Left colon (tissue), 2 donors: ENCODE results near the gene AMT. TPM values are rescaled to one million over a fixed set of nuclear protein-coding genes. Genes with fewer than 3 reads are reported as not detected.

Experiments
- ATAC-seq: fragments of 200-7000 bp; cut with Tn5 transposase; one replicate; pipeline ENCODE4 v1.9.1; 2020; ENCODE audit warnings: mild to moderate bottlenecking, moderate library complexity
- DNase-seq, 2 donors: peaks; one replicate each; pipeline ENCODE4 v3.0.0-alpha.2; 2020
- intact Hi-C, 2 donors: fragments of 100-400 bp; cut with DNase I in 1 of 2; cut with micrococcal nuclease in 1 of 2; formaldehyde crosslinking; loops; one replicate each; pipeline versions ENCODE4 v1.11.2 to v1.14.0; 2022; cut with DNase I, micrococcal nuclease
- long read RNA-seq: library from polyadenylated mRNA; unstranded; transcript quantifications from one replicate; pipeline ENCODE4 v2.0.0, GENCODE V29; 2021
- total RNA-seq, 2 donors: library from RNA; stranded (reverse); fragmentation: NEBNext Ultra II Directional; extraction: Animal tissue kit (Norgen Biotek cat#: 25700); gene quantifications; one replicate each; pipeline ENCODE4 v1.2.1, GENCODE V29; 2021
- donor health status: DM: no; HTN: no; CAD: no.
- donor health status: DM: yes; HTN: yes; CAD: no.

AMT gene
- total RNA-seq = 10 to 100 TPM; 21.5 to 24.7 TPM
- long read RNA-seq, full-length matches to known transcripts = 89 of 99 reads
- long read RNA-seq, partial matches to known transcripts = 1 of 99 reads
- long read RNA-seq, other reads (novel, unspliced or antisense) = 9 of 99 reads

DNA sequence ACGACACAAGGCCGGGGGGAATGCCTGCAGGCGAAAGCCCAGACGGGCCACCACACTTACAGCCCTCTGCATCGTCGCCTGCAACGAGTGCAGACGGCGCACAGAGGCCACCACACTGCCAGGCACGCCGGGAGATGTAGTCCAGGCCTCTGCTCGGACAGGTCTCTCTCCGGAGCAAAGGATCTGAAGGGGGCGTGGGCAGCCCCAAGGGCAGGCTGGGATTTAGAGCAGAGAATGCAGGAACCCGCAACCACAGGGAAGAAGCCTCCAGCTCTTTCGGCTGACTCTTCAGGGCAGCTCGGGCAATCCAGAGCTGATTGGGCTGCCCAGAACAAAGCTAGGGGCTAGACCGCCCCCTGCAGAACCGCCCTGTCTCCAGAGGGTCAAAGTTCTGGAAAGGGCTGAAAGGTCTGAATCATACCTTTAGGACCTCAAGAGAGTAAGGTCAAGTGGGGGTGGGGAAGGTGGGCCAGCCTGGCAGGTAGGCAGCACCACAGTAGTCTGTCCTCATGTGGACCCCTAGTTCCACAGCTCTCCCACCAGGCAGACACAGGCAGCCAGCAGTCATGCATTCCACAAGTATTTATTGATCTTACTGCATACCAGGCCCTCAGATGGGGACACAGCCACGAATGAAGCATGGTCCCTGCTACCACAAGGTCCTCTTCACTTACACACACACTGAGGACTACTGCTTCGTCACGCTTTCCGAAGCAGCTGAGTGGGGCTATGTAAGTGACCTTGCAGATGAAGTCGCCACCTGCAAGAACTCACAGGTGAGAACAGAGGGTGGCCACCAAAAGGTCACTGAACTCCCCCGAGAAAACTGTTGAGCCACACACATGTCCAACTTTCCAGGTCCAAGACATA, at the start of gene AMT:
Gene AMT, minus strand, starts transcription at position 95 of the 870 bp plus-strand sequence. Its CDS starts 23 bp downstream, at position 72.
- peak; percentile 93 for ATAC-seq
- intact Hi-C loops = no loop called here
- DNase-seq = peak; percentile 64 to 75

DNA sequence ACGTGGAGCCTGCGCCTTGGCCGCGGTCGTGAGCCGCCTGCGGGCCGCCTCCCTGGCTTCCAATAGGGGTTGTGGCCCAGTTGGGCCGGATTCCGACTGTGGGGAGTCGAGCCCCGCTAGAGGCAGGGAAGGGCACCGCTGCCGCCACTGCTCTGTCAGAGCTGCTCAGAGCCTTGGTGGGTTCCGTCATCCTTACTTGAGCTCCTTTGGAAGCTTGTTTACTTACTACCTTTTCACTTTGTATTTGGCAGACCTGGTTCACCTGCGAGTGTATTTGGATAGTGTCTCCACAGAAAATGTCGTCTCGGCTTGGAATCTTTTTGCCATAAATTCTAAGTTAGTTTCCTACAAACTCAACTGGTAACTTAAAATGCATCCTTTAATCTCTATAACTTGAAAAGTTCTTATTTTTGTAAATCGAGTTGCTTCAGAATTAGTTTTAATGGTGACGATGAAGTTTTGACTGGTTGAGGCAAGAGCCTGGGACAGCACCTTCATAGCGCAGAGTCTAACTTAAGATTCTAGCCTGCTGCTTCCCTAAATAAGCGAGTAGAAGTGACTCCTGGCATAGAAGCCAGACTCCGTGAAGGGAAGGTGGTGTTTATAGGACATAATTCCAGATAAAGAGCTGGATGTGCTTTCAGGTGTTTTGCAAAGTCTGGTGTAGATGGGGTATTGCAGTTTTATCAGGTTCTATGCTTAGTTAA, 48.6 kb upstream of the AMT start:
- ATAC-seq = peak; percentile 22

GRCh38 chr3:49469936-49470713, 47.9 kb upstream of the AMT start, which contains the start of gene DAG1:
DAG1 (plus strand) TSS chr3:49470267; CDS start chr3:49510535, 40,268 bp downstream.
- DNase-seq (peak; percentile 99), ATAC-seq (peak; percentile 85)
- intact Hi-C loops = no loop called here

More for the DNA sequence above, 48.6 kb upstream of the AMT start:
- no peak for DNase-seq
- intact Hi-C loops = no loop called here

- intact Hi-C loops = no loop called here
- ATAC-seq = peak; percentile 41
Measured at GRCh38 chr3:49469037-49469935, 47.0 kb upstream of the AMT start.

DNA sequence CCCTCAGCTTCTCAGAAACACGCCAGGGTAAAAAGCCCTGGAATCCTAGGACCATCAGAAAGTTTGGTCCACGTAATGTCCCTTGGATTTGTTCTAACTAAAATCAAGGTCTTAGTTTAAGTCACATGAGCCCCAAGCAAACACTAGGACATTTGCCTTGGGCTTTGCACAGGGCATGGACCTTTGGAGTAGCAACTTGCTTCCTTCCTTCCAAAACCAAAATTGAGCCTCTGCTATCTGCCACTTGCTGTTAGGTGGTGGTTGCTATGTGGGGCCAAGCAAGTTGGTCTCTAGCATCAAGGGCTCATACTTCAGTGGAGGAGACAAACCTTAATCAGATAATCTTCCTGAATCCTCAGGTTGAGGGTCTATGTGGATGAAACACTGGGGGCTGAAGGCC, 43.8 kb upstream of the AMT start:
- intact Hi-C loops = no loop called here
- no peak for DNase-seq
- ATAC-seq = no peak

More at GRCh38 chr3:49469037-49469935, 47.0 kb upstream of the AMT start:
- peak; percentile 70 to 80 for DNase-seq

DNA sequence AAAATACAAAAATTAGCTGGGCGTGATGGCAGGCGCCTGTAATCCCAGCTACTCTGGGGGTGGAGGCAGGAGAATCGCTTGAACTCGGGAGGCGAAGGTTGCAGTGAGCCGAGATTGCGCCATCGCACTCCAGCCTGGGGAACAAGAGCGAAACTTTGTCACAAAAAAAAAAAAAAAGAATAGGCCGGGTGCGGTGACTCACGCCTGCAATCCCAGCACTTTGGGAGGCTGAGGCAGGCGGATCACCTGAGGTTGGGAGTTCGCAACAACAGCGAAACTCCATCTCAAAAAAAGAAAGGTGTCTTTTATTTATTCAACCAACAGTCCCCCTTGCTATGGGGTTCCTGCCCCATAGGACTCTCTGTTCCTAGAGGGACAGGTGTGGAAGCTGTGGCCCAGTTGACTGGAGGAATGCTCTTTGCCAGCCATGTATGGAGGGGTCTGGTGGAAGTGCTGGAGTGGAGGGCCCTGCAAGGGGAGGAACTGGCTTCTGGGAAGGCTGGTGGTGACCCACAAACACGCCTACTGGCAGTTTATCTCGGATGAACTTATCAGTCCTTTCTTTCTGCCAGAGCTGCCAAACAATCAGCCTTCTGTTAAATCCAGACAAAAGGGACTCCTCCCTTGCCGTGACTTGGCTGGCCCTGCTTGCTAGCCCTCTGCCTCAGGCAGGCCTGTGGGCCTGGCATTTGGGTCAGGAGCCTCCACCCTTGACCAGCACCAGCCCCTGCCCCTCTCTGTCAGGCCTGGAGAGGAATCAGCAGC, 43.2 kb upstream of the AMT start:
- intact Hi-C loops = no loop called here
- DNase-seq (no peak), ATAC-seq (no peak)

- no peak for DNase-seq
- intact Hi-C loops = no loop called here
- ATAC-seq = no peak
Measured at GRCh38 chr3:49462222-49462621, 39.9 kb upstream of the AMT start.

- DNase-seq (no peak), ATAC-seq (peak; percentile 55)
- intact Hi-C loops = no loop called here
Measured at GRCh38 chr3:49461443-49462171, 39.3 kb upstream of the AMT start.

GRCh38 chr3:49460956-49461355, 38.7 kb upstream of the AMT start:
- ATAC-seq (no peak), DNase-seq (no peak)
- intact Hi-C loops = no loop called here

- intact Hi-C loops = no loop called here
- DNase-seq (no peak), ATAC-seq (no peak)
Measured at GRCh38 chr3:49460188-49460890, 38.1 kb upstream of the AMT start.

DNA sequence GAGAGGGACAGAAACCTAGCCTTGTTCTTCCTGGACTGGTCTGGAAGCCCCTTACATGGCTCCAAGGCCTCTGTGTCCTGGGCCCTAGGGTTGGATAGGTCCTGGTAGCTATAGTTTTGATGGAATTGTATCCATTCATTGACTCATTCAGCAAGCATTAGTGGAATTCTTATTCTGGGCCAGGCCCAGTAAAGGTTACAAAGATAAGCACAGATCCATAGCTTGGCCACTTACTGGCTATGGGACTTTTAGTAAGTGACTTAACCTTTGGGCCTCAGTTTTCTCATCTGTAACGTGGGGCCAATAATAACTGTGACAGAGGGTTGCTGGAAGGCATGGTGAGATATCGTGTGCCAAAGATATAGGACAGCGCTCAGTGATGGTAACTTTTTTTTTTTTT, 34.2 kb upstream of the AMT start:
- DNase-seq (no peak), ATAC-seq (no peak)
- intact Hi-C loops = no loop called here

DNA sequence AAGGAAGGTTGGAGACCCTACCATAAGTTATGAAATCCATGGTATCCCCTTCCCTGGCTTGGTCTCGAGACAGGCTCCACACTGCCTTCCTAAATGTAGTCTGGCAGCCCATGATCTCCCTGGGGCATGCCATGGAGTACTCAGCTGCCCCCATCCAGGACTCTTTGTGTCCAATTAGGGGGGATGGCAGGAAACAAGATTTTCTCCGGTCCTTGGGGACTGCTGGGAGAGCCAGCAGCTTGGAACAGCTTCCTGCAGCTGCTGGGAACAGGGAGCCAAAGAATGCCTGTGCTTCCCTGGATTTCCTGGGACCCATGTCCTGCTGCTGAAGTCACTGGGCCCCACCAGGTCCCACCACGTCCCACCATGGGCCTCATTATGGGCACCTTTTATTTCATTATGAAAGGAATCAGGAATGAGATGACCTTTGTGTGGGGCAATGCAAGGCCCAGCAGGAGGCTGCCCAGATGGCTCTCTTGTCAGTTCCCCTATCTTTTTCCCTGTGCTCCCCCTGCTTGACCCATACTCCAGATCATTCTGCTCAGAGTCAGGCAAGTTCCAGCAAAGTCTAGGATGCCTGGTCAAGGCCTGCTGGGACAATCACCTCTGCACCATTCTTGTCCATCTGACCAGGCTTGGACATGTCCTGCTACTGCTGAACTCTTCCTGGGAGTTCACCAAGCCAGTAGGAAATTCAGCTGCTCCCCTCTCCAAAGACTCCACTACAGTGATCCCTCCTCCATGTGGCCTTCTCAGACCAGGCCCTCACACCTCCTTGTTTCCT, 32.8 kb upstream of the AMT start:
- intact Hi-C loops = no loop called here
- no peak for ATAC-seq
- DNase-seq = no peak

DNA sequence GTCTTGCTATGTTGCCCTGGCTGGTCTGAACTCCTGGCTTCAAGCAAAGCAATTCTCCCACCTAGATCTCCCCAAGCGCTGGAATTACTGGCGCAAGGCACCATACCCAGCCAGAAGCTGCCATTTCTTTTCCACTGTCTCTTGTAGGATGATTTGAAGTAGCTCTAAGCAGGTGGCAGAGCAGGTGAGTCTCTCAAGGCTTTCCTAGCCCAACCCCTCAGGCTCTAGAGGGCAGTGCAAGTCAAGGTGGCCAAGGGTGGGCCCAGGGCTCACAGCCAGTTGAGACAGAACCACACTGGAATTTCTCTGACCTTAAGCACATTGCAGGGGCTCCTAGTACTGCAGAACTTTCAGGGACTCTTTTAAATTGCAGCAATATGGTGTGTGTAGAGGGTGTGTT, 32.2 kb upstream of the AMT start:
- intact Hi-C loops = no loop called here
- peak; percentile 78 for ATAC-seq
- DNase-seq = no peak

GRCh38 chr3:49453621-49454020, 31.3 kb upstream of the AMT start:
- DNase-seq (no peak), ATAC-seq (no peak)
- intact Hi-C loops = no loop called here

- intact Hi-C loops = loop anchor here in 1 of 2 donors (5.0 to 10.0 kb wide), 2 partner anchors 111 to 273 kb away; partner anchors contain the start of gene KLHDC8B
- ATAC-seq (no peak), DNase-seq (no peak)
Measured at GRCh38 chr3:49445391-49445790, 23.1 kb upstream of the AMT start.
